Ureter (tissue), 1 donor: Measurements from ENCODE around the gene GPD1. TPM values are rescaled to one million over a fixed set of nuclear protein-coding genes. Genes with fewer than 3 reads are reported as not detected.
"Not testable (repeated sequence)": the region's sequence is repeated elsewhere in the genome, so short reads cannot be mapped to it uniquely, and the experiment has no call there.

ENCODE experiments used
- DNase-seq: peaks from one replicate; pipeline ENCODE4 v3.0.0-alpha.2; 2020; ENCODE audit warnings: low spot score
- total RNA-seq: library from RNA; stranded (reverse); gene quantifications from one replicate; pipeline ENCODE4 v1.2.4, GENCODE V29; 2023
- donor health status: DM: yes; HTN: yes; CAD: no.

GPD1 gene
- total RNA-seq, 1 donor from 2014 or later, result 1.7 TPM

GRCh38 chr12:50123203-50123602 lies 19.4 kb downstream of the GPD1 start:
- DNase-seq, result no peak

- no peak for DNase-seq
Observed at GRCh38 chr12:50127546-50127945, 23.7 kb downstream of the GPD1 start.

- no peak for DNase-seq
Observed at GRCh38 chr12:50129290-50129689, 25.5 kb downstream of the GPD1 start.

GRCh38 chr12:50132505-50133135 lies 28.8 kb downstream of the GPD1 start:
- no peak for DNase-seq

- no peak for DNase-seq
Observed at GRCh38 chr12:50142993-50143392, 39.2 kb downstream of the GPD1 start.

GRCh38 chr12:50145439-50145838 lies 41.6 kb downstream of the GPD1 start:
- no peak for DNase-seq

GRCh38 chr12:50147281-50147680 lies 43.5 kb downstream of the GPD1 start:
- DNase-seq, result no peak

GRCh38 chr12:50148011-50148410 lies 44.2 kb downstream of the GPD1 start:
- DNase-seq, result not testable (repeated sequence)

GRCh38 chr12:50149311-50149710 lies 45.5 kb downstream of the GPD1 start:
- DNase-seq, result no peak

GRCh38 chr12:50151047-50151687 lies 47.4 kb downstream of the GPD1 start:
- DNase-seq, result no peak

GRCh38 chr12:50154947-50155346 lies 51.1 kb downstream of the GPD1 start:
- not testable (repeated sequence) for DNase-seq

- no peak for DNase-seq
Observed at GRCh38 chr12:50156641-50157040, 52.8 kb downstream of the GPD1 start.

- no peak for DNase-seq
Observed at GRCh38 chr12:50157259-50157658, 53.5 kb downstream of the GPD1 start.

GRCh38 chr12:50160643-50161042 lies 56.8 kb downstream of the GPD1 start:
- no peak for DNase-seq

Other genes with a start within 250 kb of the GPD1 start
- 6.2 TPM for gene FAIM2, start 200.1 kb upstream of the GPD1 start, total RNA-seq
- 0.70 TPM for gene AQP2, start 153.3 kb upstream of the GPD1 start, total RNA-seq
- gene AQP5, start 142.1 kb upstream of the GPD1 start, total RNA-seq, result 0.34 TPM
- gene AQP6, start 131.1 kb upstream of the GPD1 start, total RNA-seq, result not detected
- gene RACGAP1, start 78.5 kb upstream of the GPD1 start, total RNA-seq, result 5.3 TPM
- 1.6 TPM for gene ASIC1, start 46.4 kb upstream of the GPD1 start, total RNA-seq
- gene SMARCD1, start 18.7 kb upstream of the GPD1 start, total RNA-seq, result 64.5 TPM
- gene COX14, start 8.2 kb downstream of the GPD1 start, total RNA-seq, result 58.9 TPM
- gene CERS5, start 63.4 kb downstream of the GPD1 start, total RNA-seq, result 55.6 TPM
- 177 TPM for gene LIMA1, start 179.5 kb downstream of the GPD1 start, total RNA-seq